NCI-H2171 (cell line): ENCODE data around the gene RANGAP1.
"Not testable (repeated sequence)": the region's sequence is repeated elsewhere in the genome, so short reads cannot be mapped to it uniquely, and the experiment has no call there.

ENCODE experiments used
- DNase-seq: peaks from one replicate; lab custom pipeline; 2025; lab: John Stamatoyannopoulos, UW

The RANGAP1 gene

GRCh38 chr22:41301085-41302020 lies 15.4 kb upstream of the RANGAP1 start, which contains the start of gene ZC3H7B:
Gene ZC3H7B, plus strand, starts transcription at chr22:41301525. Its CDS starts 19,136 bp downstream, at chr22:41320661.
- peak; percentile 91 for DNase-seq

GRCh38 chr22:41300661-41301060 lies 14.7 kb upstream of the RANGAP1 start:
- no peak for DNase-seq

DNA sequence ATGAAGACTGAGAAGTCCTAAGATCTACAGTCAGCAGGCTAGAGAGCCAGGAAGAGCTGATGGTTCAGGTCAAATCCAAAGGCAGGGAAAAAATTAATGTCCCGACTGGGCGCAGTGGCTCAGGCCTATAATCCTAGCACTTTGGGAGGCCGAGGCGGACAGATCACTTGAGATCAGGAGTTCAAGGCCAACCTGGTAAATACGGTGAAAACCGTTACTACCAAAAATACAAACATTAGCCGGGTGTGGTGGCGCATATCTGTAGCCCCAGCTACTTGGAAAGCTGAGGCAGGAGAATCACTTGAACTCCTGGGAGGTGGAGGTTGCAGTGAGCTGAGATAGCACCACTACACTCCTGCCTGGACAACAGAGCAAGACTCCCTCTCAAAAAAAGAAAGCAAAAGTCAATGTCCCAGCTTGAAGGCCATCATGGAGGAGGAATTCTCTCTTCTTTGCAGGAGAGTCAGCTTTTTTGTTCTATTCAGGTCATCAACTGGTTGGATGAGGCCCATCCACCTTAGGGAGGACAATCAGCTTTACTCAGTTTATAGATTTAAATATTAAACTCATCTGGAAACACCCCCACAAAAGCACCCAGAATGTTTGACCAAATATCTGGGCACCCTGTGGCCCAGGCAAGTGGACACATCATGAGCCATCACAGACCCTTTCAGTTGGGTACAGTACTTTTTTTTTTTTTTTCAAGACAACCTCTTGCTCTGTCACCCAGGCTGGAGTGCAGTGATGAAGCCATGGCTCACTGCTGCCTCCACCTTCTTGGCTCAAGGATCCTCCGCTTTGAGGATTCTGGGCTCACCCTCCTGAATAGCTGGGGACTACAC lies 11.1 kb upstream of the RANGAP1 start:
- DNase-seq, result no peak

GRCh38 chr22:41294816-41295215 lies 8.8 kb upstream of the RANGAP1 start:
- not testable (repeated sequence) for DNase-seq

DNA sequence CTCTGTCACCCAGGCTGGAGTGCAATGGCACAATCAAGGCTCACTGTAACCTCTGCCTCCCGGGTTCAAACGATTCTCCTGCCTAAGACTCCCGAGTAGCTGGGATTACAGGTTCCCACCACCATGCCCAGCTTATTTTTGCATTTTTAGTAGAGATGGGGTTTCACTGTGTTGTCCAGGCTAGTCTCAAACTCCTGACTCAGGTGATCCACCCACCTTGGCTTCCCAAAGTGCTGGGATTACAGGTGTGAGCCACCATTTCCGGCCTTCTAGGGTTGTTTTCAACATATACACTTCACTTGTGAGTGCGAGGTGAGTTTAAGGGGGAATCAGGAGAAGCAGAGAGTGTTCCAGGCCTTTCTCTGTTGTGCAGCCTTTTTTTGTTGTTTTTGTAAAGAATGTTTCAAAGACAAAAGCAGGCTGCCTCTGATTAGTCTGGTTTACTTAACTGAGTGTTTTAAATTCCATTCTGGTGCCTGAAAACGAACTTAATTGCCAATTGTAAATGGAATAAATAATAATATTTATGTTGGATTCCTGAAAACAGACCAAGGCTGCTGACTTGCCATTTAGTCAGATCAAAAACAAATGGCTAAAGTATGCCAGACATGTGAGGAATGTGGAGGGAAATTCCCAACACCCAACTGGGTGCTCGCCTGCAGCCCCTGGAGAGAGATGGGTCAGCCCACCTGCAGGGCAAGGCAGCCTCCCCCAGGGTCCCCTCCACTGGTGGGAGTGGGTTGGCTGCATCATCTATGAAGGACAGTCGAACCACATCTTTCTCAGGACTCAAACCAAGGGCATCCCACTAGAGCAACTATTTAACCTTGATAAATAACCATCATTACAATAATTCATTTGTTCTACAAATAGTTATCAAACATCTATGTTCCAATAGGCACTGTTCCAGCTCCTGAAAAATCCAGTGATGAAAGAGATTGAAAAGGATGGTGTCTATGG lies 4.6 kb upstream of the RANGAP1 start:
- no peak for DNase-seq

- DNase-seq, result no peak
These were observed 3.7 kb upstream of the RANGAP1 start for GRCh38 chr22:41289671-41290070.

- no peak for DNase-seq
These were observed 2.4 kb upstream of the RANGAP1 start for GRCh38 chr22:41288245-41288946.

DNA sequence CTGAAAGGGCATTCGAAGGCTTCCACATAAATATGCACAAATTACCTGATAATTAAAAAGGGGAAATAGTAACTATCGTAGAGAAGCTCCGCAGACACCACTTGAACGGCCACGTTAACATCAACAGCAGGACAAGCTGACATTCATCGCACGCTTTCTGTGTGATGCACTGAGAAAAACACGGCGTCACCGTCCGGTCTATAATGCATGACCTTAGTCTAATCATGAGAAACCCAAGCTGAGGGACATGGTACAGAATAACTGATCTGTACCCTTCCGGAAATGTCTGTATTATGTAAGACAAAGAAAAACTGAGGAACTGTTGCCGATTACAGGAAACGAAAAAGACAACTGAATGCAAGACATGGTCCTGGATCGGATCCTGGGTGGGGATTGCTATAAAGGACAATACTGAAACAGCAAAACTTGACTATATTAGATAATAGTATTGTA lies 678 bp upstream of the RANGAP1 start:
- DNase-seq, result no peak

- peak; percentile 63 for DNase-seq
These were observed 557 bp downstream of the RANGAP1 start for GRCh38 chr22:41285441-41285819.

DNA sequence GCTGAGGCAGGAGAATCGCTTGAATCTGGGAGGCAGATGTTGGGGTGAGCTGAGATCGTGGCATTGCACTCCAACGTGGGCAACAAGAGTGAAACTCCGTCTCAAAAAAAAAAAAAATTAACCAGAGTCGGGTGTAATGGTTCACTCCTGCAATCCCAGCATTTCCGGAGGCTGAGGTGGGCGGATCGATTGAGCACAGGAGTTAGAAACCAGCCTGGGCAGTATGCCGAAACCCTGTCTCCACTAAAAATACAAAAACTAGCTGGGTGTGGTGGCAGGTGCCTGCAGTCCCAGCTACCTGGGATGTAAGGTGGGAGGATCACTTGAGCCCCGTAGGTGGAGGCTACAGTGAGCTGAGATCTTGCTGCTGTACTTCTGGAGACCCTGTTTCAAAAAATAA lies 1.5 kb downstream of the RANGAP1 start:
- no peak for DNase-seq

DNA sequence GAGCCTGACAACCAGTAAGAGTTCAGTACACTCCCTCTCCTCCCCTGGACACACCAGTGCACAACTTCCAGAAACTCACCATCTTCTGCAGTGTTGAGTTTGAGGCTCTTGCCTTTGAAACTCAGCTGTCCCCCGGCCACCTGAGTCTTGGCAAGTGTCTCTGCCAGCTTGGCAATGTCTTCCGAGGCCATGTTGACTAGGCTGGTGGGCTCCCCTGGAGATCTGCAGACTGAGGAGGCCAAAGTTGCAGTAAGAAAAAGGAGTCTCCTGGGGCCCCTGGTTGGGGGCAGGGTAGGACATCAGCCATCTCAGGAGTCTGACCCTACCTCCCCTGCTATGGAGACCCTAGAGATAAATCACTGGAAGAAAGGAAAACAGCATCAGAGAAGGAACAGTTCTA lies 5.1 kb downstream of the RANGAP1 start:
- DNase-seq, result no peak

DNA sequence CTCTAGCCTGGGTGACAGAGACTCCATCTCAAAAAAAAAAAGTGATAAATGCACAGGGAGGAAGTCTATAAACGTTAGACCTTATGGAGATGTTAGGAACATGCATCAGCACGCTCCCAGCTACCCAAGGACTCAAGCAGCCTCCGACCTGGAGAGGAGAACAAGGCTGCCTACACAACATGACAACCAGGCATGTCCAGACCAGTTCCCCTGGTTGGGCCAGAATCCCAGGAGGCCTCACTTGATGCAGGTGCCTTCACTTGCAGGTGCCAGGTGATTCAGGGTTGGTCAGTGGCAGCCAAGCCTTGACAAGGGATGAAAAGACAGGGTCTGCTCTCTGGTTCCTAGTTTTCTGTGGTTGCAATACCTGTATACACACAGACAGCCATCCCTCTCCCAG lies 5.9 kb downstream of the RANGAP1 start:
- no peak for DNase-seq

DNA sequence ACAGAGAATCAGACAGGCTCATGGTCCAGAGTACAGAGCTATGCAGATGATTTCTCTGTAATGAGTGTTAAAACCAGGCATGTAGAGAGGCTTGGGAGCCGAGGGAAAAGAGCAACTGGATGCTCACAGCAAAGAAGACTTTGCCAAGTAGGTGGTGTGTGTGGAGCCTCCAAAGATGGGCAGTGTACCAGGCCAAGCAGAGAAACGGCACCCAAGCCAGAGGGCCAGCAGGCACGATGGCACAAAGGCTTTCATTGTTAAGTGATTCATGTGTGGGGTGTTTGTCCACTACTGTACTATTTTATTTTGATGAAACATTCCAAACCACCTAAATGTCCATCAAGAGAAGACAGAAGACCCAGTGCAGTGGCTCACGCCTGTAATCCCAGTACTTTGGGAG lies 11.1 kb downstream of the RANGAP1 start:
- DNase-seq, result no peak

DNA sequence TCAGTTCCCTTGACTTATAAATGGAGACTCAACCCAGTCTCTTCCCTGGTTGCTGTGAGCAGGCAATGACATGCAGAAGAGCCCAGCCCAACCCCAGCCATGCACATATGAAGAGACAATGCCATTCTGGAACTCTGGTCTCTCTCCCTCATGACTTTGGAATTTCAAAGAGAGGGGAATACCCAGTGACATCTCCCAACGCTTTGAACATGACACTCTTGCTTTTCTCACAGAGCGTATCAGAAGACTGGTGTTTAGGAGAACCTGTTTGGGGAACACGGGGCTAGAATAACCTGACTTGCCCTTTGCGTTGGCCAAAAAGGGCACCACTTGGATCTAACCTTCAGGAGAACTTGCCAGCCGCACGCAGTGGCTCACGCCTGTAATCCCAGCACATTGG lies 12.9 kb downstream of the RANGAP1 start:
- no peak for DNase-seq

GRCh38 chr22:41271787-41272186 lies 14.2 kb downstream of the RANGAP1 start:
- no peak for DNase-seq

- DNase-seq, result no peak
These were observed 18.0 kb downstream of the RANGAP1 start for GRCh38 chr22:41267958-41268357.

DNA sequence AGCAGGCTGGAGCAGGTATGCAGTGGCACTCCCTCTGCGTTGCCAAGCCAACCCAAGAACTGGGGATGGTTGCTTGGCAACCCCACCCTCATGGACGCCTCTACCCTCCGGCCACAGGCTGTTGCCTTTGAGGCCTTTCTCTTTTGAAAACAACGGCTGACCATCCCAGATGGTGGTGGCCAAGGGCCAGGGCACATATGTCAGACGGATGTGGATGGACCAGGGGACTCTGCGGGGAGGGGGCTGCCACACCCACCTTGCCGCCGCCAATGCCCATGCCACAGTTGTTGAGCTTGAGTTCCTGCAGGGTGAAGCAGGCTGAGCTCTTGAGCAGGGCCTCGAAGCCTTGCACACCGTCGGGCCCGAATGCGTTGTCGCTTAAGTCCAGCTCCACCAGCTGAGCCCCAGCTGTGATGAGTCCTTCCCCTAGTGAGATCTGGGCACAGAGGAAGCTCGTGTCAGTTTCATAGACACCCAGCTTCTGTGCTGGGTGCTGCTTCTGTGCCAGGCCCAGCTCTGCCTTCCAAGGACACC lies 21.5 kb downstream of the RANGAP1 start:
- no peak for DNase-seq

- no peak for DNase-seq
These were observed 22.3 kb downstream of the RANGAP1 start for GRCh38 chr22:41263704-41264103.

DNA sequence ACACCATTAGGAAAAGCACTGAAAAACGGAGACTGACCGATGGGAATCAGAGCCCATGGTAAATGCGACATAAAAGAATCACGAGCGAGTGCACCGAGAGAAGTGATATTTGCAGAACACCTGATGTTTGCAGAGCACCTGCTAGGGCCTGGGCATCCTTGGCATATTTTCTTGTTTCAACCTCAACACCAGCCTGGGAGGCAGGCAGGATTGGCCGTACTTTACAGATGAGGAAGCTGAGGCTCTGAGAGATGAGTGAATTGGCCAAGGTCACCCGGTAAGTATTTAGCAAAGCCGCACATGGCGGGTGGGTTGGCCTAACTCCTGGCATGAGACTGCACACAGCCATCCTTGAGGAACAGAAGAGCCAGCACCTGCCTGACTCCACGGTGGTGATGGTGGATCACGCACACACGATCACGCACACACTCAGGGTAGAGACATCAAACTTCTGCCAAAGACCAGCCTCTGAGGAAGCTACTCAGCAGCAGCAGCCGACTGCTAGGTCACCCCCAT lies 23.7 kb downstream of the RANGAP1 start:
- no peak for DNase-seq

DNA sequence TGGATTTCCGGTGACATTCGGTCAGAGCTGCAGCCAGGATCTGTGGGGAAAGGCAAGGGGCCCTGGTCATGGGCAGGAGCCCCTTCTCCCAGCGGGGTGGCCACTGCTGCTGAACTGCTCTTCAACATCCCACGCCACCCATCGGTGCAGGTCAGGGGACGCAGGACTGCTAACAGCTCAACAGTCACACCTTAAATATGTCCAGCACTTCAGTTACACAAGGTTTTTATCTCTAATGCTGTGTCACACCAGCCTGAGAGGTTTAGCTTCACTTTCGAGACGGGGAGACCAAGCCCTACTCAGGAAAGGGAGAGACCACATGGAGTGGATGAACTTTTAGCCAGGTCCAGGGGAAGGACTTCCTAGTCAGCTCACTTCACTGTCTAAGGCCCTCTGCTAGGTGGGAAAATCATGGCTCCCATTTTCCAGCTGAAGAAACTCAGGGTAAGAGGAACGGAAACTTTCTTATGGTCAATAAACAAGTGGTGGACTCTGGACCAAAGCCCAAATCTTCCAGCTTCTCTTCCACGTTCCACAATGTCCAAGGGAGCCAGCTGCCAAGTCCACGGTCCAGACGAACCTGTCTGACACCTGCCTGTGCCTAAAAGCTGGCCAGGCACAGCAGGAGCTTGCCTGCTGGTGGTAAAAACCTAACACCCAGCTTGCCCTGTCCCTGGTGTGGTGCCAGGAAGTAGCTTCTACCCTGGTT lies 24.3 kb downstream of the RANGAP1 start:
- no peak for DNase-seq
